ENCODE data around the gene EVA1A.
A peak's percentile ranks its signal among the peaks of the same experiment; 100 is the strongest.

Gene EVA1A, protein sequence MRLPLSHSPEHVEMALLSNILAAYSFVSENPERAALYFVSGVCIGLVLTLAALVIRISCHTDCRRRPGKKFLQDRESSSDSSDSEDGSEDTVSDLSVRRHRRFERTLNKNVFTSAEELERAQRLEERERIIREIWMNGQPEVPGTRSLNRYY
- 0 to 0.22 (median 0) reads per million in 3 experiments for total RNA-seq

DNA sequence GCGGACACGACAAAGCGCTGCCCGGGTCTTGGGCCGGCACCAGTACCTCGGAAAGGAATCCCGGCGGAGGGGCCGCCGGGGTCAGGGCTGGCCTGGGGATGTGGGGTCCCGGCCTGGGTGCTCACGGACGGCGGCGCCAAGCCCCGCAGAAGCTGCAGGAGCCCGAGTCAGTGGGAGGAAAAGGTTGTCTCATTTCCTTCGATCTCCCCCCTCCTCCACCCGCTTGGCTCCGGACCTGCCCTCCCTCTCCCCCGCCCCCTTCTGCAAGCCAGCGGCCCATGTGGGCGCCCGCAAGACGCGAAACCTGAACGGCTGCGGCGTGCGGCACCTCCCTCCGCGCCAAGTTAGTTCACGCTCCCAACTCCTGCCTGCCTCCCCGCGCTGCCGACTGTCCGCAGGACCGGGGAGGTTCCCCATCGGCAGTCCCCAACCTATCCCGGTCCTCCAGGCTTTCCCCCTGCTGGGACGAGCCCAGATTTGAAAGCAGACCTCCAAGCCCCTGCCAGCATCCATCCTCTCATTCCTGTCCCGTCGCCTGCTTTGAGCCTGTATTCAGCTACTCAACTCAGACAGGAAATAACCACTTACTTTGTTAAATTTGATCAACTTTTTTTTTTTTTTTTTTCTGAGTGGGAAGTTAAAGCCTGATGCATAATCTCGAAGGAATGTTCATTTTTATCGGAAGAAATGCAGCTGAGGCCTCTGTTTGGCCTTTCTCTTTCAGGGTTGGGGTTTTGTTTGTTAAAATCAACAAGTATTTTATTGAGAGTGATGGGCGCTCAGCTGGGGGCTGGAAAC lies at the start of gene EVA1A:
TSS of gene EVA1A (minus strand) at position 172 of the 798 bp plus-strand sequence. CDS start 42,799 bp downstream, outside the sequence.
- DNase-seq = no peak

DNA sequence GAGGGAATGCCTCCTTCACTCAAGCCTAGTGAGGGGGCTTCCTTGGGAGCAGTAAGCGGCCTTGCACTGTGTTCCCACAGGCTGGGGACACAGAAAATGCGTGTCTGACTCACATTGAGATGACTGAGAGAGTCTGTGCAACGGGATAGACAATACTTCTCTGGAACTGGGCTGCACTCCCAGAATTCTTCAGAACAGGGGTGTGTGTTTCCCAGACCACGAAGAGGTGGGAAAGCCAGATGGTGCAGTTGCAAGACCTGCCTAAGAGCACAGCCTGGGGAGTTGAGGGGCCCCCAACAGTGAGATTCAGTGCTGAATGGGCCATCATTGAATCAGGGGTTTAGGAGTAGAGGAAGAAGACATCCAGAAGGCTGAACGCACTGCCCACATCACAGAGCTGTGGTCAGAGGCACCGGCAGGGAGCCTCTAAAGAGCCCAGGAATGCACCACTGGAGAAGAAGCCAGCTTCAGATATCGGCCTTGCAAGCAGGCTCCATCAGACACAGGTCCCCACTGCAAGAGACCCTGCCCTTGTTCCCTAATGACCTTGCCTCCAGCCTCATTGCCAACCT lies 49.3 kb upstream of the EVA1A start:
- DNase-seq = no peak

DNA sequence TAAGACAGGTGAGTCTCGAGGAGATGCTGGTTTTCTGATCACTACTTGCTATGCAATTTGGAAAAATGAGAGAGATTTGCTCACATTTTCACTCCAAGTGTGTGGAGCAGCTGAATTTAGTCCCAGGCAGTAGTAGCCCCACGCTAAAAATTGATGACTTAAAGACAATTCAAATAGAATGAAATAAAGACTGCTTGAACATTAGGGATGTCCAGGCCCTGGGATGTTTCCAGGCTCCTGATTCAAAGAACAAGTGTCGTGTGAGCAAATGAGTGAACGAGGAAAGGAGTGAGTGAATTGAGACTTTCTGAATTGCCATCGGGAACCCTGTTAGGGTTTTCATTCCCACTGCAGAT lies 48.6 kb upstream of the EVA1A start:
- DNase-seq = no peak

DNA sequence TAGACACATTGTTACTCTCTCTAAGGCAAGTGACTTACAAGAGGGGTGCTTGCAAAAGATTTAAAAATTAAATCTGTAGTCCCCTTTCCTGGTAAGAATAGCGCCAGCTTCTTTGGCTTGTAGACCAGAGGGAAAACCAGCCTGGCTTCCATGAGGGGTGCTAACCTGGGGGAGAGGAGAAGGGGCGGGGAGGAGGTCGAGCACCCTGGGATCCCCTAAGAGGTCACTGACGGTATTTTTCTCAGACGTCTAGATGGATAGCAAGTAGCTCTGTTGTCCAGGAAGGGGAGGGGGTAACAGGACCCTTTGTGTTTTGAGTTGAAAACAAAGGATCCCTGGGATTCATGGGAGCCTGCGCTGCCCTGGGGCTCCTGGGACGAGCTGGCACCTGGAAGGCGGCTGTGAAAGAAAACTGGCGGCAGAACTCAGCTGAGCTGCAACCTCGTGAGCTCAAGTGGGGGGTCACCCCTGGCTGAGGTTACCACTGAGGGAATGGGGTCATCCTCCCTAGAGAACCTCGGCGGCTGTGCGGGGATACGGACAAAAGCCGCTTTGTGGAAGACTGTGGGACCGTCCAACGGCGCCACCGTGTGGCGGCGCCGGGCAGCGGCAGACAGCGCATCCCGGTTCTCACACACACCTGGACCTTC lies 48.1 kb upstream of the EVA1A start:
- DNase-seq = peak; percentile 20

DNA sequence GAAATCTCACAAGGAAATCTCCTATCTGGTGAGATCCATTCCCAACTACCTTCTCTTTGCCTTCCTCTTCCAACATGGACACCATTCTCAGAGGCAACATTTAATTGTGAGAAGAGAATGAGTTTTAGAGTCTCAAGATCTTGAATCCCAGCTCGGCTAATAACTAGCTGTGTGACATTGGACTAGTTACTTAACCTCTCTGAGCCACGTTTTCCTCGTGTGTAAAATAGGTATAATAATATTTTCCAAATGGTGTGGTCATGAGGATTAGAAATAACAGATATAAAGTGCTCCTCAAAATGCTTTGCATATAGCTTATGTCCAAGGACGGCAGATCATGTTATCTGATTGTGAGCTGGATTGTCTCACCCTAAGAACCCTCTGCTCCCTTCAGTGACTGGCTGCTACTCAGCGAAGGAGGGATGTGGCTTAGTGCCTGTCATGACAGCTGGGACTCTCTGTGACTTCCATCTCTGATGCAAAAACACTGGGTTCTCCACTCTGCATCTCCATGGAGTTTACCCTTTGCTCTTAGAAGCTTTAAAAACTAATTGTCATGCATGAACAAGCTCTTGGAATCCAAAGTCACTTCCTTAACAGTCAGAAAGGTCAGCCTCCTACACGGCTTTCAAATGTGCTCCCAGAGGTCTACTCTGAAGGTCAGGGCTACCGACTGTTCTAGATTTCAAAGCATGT lies 47.4 kb upstream of the EVA1A start:
- DNase-seq = no peak

DNA sequence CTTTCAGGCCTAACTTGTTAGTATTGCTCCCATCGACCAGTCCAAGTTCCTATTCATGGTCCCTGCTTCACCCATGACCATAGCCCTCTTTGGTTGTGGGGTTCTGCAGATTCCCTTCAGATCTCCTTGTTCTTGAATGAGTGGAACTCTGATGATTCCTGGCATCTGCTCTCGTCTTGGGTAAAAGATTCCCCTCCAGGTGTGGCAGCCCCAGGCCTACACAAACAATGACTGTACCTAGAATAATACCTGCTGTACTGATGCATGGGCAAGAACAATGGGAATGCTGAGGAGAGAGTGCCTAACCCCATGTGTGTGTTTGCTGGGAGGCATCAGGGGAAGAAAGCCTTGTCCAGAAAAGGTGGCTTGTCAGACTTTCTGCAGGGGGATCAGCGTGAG lies 46.7 kb upstream of the EVA1A start:
- DNase-seq = no peak

DNA sequence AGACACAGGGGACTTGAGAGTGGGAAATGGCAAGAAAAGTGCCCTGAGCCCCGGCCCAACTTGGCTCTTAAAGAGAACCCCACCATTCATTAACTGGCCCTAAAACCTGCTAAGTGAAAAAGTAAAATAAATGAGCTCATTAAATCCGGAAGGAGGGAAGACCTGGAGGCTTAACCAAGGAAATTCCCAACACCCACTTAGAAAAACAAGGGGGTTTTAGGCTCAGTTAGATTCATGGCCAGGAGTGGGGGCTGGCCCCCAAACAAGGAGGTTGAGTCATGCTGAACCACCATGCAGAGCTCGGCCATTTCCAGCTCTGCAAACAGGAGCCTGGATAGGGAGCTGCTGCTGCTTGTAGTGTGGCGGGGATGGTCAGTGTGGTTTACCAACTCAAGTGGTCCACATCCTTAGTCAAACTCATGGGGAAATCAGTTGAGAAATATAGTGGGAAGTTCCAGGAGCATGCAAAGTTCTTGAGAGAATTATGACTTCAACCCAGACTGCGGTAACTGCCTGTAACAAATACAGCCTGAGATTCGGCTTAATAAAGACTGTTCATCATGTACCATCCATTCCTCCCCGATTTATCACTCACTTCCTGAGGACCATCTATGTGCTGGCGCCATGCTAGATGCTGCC lies 46.1 kb upstream of the EVA1A start:
- no peak for DNase-seq

DNA sequence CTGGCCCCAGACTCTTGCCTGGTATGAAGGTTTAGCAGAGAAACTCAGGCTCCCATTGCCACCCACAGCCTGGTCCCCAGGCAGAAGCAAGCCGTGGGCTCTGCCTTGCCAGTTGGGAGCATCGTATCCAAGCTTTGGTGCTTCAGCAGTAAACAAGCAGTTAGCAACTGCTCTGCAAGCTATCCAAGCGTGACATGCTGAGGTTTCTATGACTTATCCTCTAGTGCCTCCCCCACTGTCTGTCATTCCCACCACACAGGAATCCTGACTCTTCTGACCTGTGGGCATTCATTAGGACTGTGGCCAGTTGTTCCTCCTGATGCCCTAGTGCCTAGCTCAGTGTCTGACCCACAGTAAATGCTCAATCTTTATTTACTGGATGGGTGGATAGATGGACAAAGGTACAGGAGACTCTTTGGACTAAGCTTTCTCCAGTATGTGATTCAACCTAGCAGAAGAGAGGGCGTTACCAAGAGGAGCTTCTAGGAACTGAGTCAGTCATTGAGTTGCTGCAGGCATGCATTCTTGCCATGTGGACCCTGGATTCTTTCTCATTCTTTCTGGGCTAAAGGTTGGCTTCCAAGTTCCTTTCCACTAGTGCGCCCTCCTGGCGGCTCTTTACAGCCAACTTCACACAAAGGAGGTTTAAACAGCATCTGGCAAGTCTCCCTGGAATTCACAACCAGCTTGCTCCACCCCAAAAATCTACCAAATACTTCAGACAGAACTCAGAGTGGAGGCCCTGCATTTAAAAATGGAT lies 45.2 kb upstream of the EVA1A start:
- no peak for DNase-seq

DNA sequence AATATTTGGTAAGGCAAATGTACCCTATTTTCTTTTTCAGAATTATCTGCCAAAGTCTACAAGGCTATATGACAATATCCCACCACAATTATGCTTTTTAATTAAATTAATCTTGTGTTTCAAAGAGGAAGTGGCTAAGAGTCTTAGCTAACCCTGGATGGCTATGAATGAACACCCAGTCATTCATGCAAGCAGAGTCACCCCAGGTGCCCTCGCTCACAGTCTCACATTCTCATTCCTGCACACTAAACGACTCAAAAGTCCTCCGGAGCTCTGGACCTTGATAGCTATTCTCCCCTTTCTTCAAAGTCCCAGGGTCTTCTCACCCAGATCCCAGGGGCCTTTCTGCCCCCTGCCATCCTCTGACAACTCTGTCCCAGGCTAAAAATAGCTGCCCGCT lies 43.7 kb upstream of the EVA1A start:
- no peak for DNase-seq

DNA sequence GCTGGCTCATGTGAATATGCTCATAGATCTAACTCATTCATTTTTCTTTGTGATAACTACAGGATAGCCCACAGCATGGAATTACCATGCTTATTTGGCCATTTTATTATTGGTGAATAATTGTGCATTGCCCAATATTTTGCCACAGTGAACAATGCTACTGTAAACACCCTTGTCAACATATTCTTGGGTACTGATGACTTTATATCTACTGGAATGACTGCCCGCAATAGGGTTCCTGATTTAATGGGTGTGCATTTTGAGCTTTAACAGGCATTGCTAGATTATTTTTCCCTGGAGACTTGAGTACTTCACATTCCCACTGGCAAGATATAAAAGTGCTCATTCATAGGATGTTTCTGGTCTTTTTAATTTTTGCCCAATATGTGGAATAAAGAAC lies 42.7 kb upstream of the EVA1A start:
- DNase-seq = no peak

DNA sequence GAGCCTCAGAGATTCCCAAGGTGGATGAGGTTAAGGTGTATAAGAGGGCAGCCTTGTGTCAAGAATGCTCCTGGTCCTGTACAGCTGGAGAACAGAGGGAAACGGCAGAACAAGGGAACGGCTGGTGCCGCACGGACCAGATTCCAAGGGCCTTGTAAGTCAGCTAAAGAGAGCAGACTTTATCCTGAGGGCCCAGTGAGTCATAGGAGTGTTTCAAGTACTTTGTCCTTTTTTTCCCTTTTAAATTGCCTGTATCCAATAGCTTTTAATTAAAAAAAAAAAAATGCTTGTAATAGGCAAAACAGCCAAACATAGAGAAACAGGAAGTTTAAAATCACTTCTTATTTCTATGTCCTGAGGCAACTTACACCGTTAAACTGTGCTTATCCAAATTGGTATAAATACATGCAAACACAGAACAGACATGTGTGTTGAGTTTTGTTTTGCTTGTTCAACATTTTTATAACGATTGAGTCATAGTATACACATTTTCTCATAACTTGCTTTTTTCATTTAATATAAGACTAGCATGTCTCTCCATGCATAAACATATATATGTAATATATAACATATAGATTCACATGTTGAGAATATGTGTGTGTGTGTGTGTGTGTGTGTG lies 42.1 kb upstream of the EVA1A start:
- DNase-seq = no peak

DNA sequence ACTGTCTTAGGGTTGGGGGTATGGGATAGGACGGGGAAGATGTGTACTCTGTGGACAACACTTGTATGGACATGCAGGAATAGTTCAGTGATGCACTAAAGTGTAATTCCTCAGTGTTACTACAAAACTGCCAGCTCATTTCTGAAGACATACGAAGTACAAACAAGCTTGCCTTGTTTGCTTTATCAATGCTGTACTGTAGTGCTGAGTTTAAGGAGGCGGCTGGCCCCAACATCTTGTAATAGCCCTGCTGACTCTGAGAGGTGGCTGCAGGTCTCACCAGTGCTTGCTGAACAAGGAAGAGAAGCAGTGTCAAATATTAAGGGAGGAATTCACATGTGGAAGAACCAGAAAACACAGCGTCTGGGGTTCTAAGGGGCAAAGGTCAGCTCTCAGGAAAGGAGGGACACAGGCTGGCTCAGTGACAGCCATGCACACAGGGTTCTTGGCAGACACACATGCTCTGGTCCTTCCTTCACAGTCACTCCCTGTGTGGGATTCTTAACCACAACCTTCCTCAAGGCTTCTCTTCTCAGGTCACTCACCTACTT lies 39.8 kb upstream of the EVA1A start:
- DNase-seq = no peak

DNA sequence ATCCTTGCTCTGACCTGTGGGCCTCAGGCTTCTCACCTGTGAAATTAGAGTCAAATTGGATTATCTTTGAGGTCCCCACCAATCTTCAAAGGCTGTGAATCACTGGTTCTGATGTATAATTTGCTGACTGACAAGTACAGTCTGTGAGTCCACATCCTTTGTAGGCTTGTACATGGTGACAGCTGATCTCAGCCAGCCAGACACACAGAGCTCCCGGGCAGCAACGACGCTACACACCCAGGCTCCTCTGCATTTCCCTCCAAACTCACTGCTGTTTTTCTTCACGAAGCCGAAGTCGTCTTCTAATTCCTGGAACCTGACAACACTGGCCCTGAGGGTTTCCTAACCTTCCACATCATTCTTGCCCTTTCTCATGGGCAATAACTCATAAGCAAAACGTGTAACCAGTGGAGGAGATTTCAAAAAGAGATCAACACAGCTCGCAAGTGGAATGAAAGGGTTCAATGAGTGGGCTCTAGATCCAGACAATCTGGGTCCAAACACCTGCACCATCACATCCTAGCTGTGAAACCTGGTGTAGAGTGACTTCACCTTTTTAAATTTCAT lies 37.9 kb upstream of the EVA1A start:
- DNase-seq = no peak

DNA sequence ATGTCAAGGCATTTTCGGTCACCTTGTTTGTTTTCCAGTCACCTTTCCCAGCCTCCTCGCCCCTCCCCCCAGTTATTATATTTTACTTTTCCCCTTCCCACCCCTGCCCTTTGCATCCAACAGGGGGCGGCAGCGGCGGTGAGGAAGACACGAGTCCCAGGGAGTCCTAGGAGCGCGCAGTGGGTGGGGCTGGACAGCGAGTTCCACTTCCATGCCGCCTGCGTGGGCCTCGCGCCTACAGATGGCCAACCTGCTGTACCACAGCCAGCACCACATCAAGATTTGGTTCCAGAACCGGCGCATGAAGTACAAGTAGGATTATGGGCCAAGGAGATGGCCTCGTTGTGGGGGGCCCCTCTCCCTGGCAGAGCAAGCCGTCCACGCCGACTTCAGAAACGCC lies 37.2 kb upstream of the EVA1A start:
- no peak for DNase-seq

DNA sequence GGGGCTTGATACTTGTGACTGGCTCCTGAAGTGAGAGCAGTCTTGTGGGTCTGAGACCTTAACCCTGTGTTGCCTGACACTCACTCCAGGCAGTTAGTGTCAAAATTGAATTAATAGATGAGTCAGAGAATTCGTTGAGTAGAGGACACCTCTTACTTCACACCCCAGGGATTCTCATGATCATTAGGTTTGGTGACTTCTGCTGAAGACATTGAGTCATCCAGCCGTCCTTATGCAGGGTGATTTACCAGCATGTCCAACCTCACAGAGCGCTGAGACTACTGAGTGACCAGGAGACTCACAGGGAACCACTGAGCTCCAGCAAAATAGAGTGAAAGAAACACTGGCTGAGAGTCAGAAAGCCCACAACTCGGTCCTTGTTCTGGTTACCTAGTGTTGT lies 36.0 kb upstream of the EVA1A start:
- DNase-seq = no peak

DNA sequence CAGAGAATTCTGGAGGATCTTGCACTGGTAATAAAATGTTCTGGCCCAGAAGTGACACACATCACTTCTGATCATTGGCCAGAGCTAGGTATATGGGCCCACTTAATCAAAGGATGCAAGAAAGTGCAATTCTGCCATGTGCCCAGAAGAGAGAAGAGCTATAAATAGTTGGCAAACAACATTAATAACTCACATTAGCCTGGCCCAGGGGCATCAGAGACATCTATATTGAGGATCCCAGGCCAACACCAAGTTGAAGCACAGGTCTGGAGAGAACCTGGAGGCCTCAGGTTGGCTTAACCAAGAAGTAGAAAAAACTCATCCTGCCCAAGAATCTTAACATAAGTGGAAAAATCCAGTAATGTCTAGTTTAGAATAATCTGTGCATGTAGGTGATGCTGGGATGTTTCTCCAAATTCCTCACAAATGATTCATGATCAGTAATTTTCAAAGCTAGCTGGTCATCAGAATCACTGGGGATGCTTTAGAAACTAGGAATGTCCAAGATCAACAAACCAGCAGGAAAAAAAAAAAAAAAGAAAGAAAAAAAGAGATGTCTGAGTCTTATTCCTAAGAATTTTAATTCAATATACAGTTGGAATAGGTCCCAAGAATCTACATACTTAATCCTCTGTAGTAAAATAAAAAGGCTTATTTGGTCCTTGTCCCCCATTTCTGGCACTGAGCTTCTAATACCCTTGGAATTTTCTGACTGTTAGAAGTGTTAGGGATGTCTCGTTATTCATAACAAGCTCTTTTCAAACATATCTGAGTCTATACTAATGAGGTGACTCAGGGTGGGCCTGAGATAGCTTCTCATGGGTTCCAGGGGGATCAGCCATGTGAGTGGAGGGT lies 35.0 kb upstream of the EVA1A start:
- no peak for DNase-seq

DNA sequence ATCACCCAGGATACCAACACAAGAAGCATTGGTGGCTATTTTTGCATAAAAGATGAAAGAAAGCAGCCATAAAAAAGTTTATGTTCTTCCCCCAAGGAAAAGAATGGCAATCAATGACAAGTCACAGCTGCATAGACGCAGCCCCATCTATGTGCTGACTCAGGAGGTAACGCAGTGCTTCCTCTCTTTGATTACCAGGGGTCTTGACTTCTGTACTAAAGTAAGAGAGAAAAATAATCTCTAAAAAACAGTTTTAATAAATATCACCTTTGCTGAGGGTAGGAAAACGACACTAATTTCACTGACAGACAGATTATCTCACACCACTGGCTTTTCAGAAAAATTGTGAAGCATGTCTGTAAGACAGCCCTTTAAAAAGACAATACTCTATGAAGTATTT lies 33.9 kb upstream of the EVA1A start:
- no peak for DNase-seq

DNA sequence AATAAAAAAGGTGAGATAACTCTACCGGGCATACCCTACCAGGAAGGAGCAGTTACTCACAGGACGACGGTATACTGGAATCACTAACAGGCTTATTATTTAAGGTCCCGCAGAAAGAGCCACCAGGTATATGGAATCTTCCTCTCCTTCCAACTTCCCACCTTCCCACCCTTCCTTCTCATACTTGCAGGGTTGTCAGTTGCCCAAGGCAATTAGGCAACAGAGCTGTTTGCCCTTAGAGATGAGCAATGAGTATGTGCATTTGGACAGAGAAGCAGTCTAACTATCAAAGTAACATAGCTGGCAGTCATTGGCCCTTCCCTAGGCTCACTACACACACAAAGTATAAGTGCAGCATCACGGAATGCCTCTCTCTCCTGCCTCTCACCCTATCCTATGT lies 32.1 kb upstream of the EVA1A start:
- DNase-seq = no peak

DNA sequence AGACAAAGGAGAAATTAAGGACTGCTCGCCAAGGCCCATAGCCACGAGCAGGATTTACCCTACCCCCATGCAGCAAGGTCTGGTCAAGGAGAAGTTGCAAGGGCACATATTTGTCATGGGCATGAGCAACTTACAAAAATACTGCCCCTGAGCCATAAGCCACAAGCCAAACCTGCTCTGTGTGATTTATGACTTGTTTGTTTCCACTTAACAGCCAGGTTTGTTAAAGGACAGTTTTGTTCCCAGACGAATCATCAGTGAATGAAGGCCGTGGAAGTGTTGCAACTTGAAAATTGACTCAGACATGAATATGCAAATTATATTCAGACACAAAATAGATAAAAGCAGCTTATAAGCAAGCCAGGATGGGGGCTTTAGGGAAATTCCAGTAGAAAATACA lies 31.3 kb upstream of the EVA1A start:
- DNase-seq = no peak

All from central memory CD4-positive, alpha-beta T cell (primary cell).